SK-N-SH treated with all-trans-retinoic acid at 6 μM for 48 hours (cell line): ENCODE measurements around the gene MSLN.

Source experiments
- ATAC-seq: fragments of 200-7000 bp; cut with Tn5 transposase; 3 replicates; pipeline ENCODE4 v1.9.1; 2020; ENCODE audit warnings: mild to moderate bottlenecking, moderate library complexity
- ARNTL ChIP-seq: fragments of 450-650 bp; formaldehyde crosslinking; IDR thresholded peaks from 2 replicates; pipeline ENCODE4 v1.5.0; 2020; ENCODE audit warnings: low read depth, mild to moderate bottlenecking, moderate library complexity, borderline replicate concordance
- BACH2 ChIP-seq: fragments of 250-450 bp; sonication (Bioruptor Pico); IDR thresholded peaks from 2 replicates; pipeline ENCODE4 v1.9.0; 2021; ENCODE audit warnings: mild to moderate bottlenecking, borderline replicate concordance
- CREB5 ChIP-seq: fragments of 250-450 bp; sonication (Bioruptor Pico); IDR thresholded peaks from 2 replicates; pipeline ENCODE4 v1.5.1; 2020; ENCODE audit warnings: low read depth, mild to moderate bottlenecking, moderate library complexity
- CSDC2 ChIP-seq: fragments of 250-450 bp; sonication (Bioruptor Pico); IDR thresholded peaks from 2 replicates; pipeline ENCODE4 v1.5.0; 2020; ENCODE audit warnings: mild to moderate bottlenecking, moderate library complexity
- ESRRG ChIP-seq: fragments of 250-450 bp; sonication (Bioruptor Pico); IDR thresholded peaks from 2 replicates; pipeline ENCODE4 v1.6.1; 2021; ENCODE audit warnings: mild to moderate bottlenecking
- GLIS3 ChIP-seq: fragments of 250-450 bp; sonication (Bioruptor Pico); IDR thresholded peaks from 2 replicates; pipeline ENCODE4 v1.5.0; 2020; ENCODE audit warnings: mild to moderate bottlenecking, moderate library complexity
- OSR1 ChIP-seq: fragments of 250-450 bp; sonication (Bioruptor Pico); IDR thresholded peaks from 2 replicates; pipeline ENCODE4 v1.8.0; 2022; ENCODE audit warnings: moderate library complexity, mild to moderate bottlenecking, inconsistent platforms
- PATZ1 ChIP-seq: fragments of 250-450 bp; sonication (Bioruptor Pico); IDR thresholded peaks from 2 replicates; pipeline ENCODE4 v1.8.0; 2020; ENCODE audit warnings: mild to moderate bottlenecking, moderate library complexity, borderline replicate concordance
- PPARA ChIP-seq: fragments of 250-450 bp; sonication (Bioruptor Pico); IDR thresholded peaks from 2 replicates; pipeline ENCODE4 v1.5.0; 2020; ENCODE audit warnings: mild to moderate bottlenecking, borderline replicate concordance
- RARB ChIP-seq: fragments of 250-450 bp; sonication (Bioruptor Pico); IDR thresholded peaks from 2 replicates; pipeline ENCODE4 v1.8.0; 2021; ENCODE audit warnings: mild to moderate bottlenecking, moderate library complexity
- SNAI2 ChIP-seq: fragments of 250-450 bp; sonication (Bioruptor Pico); IDR thresholded peaks from 2 replicates; pipeline ENCODE4 v1.5.0; 2020; ENCODE audit warnings: mild to moderate bottlenecking, moderate library complexity
- TCF4 ChIP-seq: fragments of 250-450 bp; sonication (Bioruptor Pico); IDR thresholded peaks from 2 replicates; pipeline ENCODE4 v1.8.0; 2021; ENCODE audit warnings: mild to moderate bottlenecking, moderate library complexity, borderline replicate concordance
- TOX ChIP-seq: fragments of 250-450 bp; sonication (Bioruptor Pico); IDR thresholded peaks from 2 replicates; pipeline ENCODE4 v1.8.0; 2021; ENCODE audit warnings: mild to moderate bottlenecking, moderate library complexity, borderline replicate concordance
- TSHZ2 ChIP-seq: fragments of 250-450 bp; sonication (Bioruptor Pico); IDR thresholded peaks from 2 replicates; pipeline ENCODE4 v1.5.0; 2020; ENCODE audit warnings: mild to moderate bottlenecking, moderate library complexity
- ZC3H10 ChIP-seq: fragments of 250-450 bp; sonication (Bioruptor Pico); IDR thresholded peaks from 2 replicates; pipeline ENCODE4 v1.5.1; 2021; ENCODE audit warnings: mild to moderate bottlenecking, moderate library complexity
- ZFP3 ChIP-seq: fragments of 250-450 bp; sonication (Bioruptor Pico); IDR thresholded peaks from 2 replicates; pipeline ENCODE4 v1.5.0; 2020; ENCODE audit warnings: mild to moderate bottlenecking, moderate library complexity
- ZFP30 ChIP-seq: fragments of 450-650 bp; formaldehyde crosslinking; IDR thresholded peaks from 2 replicates; pipeline ENCODE4 v1.5.0; 2022; ENCODE audit warnings: mild to moderate bottlenecking, moderate library complexity
- ZNF565 ChIP-seq: fragments of 450-650 bp; formaldehyde crosslinking; conservative IDR thresholded peaks from 2 replicates; pipeline ENCODE4 v1.5.0; 2020; ENCODE audit warnings: low read depth, mild to moderate bottlenecking, moderate library complexity
- ZNF8 ChIP-seq: fragments of 450-650 bp; formaldehyde crosslinking; IDR thresholded peaks from 2 replicates; pipeline ENCODE4 v1.5.0; 2020; ENCODE audit warnings: mild to moderate bottlenecking, moderate library complexity

Gene MSLN

GRCh38 chr16:799948-800833 lies 39.7 kb downstream of the MSLN start, which contains the start of gene GNG13:
Gene GNG13, minus strand, starts transcription at chr16:800734. Its CDS starts 1,657 bp downstream, at chr16:799077.
- TF ChIP-seq CREB5 (CRISPR knock-in tag) (no peak), ZFP30 (no peak), BACH2 (CRISPR knock-in tag) (no peak), OSR1 (no peak), TSHZ2 (no peak), RARB (CRISPR knock-in tag) (no peak), ZNF8 (CRISPR knock-in tag) (no peak), TOX (CRISPR knock-in tag) (no peak), ZC3H10 (no peak), PATZ1 (CRISPR knock-in tag) (no peak)
- TF ChIP-seq, all 23 proteins: peak for 0
- peak; percentile 40 for ATAC-seq

- TF ChIP-seq ZFP30 (no peak), CSDC2 (CRISPR knock-in tag) (no peak), PPARA (CRISPR knock-in tag) (no peak), ZC3H10 (no peak), SNAI2 (no peak)
- ATAC-seq, result peak; percentile 31
Measured at GRCh38 chr16:800834-801511, 40.4 kb downstream of the MSLN start.

- peak; percentile 4 for ATAC-seq
- TF ChIP-seq ZNF8 (CRISPR knock-in tag) (no peak), BACH2 (CRISPR knock-in tag) (no peak), TOX (CRISPR knock-in tag) (no peak), GLIS3 (CRISPR knock-in tag) (no peak), SNAI2 (no peak), TSHZ2 (no peak), OSR1 (no peak), ARNTL (CRISPR knock-in tag) (no peak), ZC3H10 (no peak), ESRRG (CRISPR knock-in tag) (no peak), PPARA (CRISPR knock-in tag) (no peak), CSDC2 (CRISPR knock-in tag) (no peak), ZFP30 (no peak), TCF4 (CRISPR knock-in tag) (no peak), CREB5 (CRISPR knock-in tag) (no peak), ZNF565 (CRISPR knock-in tag) (no peak), RARB (CRISPR knock-in tag) (no peak), ZFP3 (CRISPR knock-in tag) (no peak)
Measured at GRCh38 chr16:801584-802363, 41.2 kb downstream of the MSLN start.
